GM18868 (cell line): ENCODE data around the gene TRIM24.
A peak's percentile ranks its signal among the peaks of the same experiment; 100 is the strongest.

Source experiments
- ATAC-seq: cut with Tn5 transposase; IDR thresholded peaks from one replicate; pipeline ENCODE4 v1.9.1; 2021; ENCODE audit warnings: mild to moderate bottlenecking, moderate library complexity; ENCODE audit not compliant: unreplicated experiment

Gene TRIM24

GRCh38 chr7:138568655-138569054 is 108.6 kb downstream of the TRIM24 start:
- ATAC-seq = no peak

- no peak for ATAC-seq
Observed at GRCh38 chr7:138569418-138569817, 109.4 kb downstream of the TRIM24 start.

- no peak for ATAC-seq
Observed at GRCh38 chr7:138570715-138571114, 110.7 kb downstream of the TRIM24 start.

GRCh38 chr7:138573741-138574140 is 113.7 kb downstream of the TRIM24 start:
- no peak for ATAC-seq

GRCh38 chr7:138575897-138576428 is 115.9 kb downstream of the TRIM24 start:
- no peak for ATAC-seq

GRCh38 chr7:138579136-138579535 is 119.1 kb downstream of the TRIM24 start:
- no peak for ATAC-seq

GRCh38 chr7:138579671-138580070 is 119.6 kb downstream of the TRIM24 start:
- no peak for ATAC-seq

GRCh38 chr7:138581065-138581464 is 121.0 kb downstream of the TRIM24 start:
- ATAC-seq = peak; percentile 53

GRCh38 chr7:138584283-138584682 is 124.2 kb downstream of the TRIM24 start:
- no peak for ATAC-seq

GRCh38 chr7:138584696-138585095 is 124.6 kb downstream of the TRIM24 start:
- ATAC-seq = no peak

GRCh38 chr7:138585283-138585993 is 125.4 kb downstream of the TRIM24 start:
- no peak for ATAC-seq

GRCh38 chr7:138587485-138587884 is 127.4 kb downstream of the TRIM24 start:
- no peak for ATAC-seq

GRCh38 chr7:138588986-138589385 is 128.9 kb downstream of the TRIM24 start:
- ATAC-seq = no peak

- ATAC-seq = no peak
Observed at GRCh38 chr7:138590154-138590553, 130.1 kb downstream of the TRIM24 start.

GRCh38 chr7:138595454-138595853 is 135.4 kb downstream of the TRIM24 start:
- no peak for ATAC-seq

GRCh38 chr7:138602451-138602850 is 142.4 kb downstream of the TRIM24 start:
- no peak for ATAC-seq

- no peak for ATAC-seq
Observed at GRCh38 chr7:138603549-138604318, 143.7 kb downstream of the TRIM24 start.

- no peak for ATAC-seq
Observed at GRCh38 chr7:138606236-138606635, 146.2 kb downstream of the TRIM24 start.

- ATAC-seq = no peak
Observed at GRCh38 chr7:138607216-138608126, 147.4 kb downstream of the TRIM24 start.

GRCh38 chr7:138608275-138608674 is 148.2 kb downstream of the TRIM24 start:
- peak; percentile 92 for ATAC-seq

- no peak for ATAC-seq
Observed at GRCh38 chr7:138610671-138611170, 150.7 kb downstream of the TRIM24 start.
